ENCODE data around the gene COL4A3. TPM values are rescaled to one million over a fixed set of nuclear protein-coding genes. Genes with fewer than 3 reads are reported as not detected.

Gene COL4A3
- polyA plus RNA-seq, 1 donor (not counting 4 experiments of a cell fraction or from before 2014, with no cell fraction given) = not detected

GRCh38 chr2:227177592-227178336 is 13.3 kb downstream of the COL4A3 start:
- H4K20me1 ChIP-seq (ENCODE audit: control insufficient read depth, extremely low read depth, insufficient read depth, low read length) = no peaks in the 10 kb centered on the region
- H3K9me1 ChIP-seq (ENCODE audit: control insufficient read depth, extremely low read depth, insufficient read depth, low read length) = no peaks in the 10 kb centered on the region
- no peak overlapping the region for H3K4me2 ChIP-seq (ENCODE audit: control insufficient read depth, extremely low read depth, insufficient read depth, low read depth, low read length)
- DNase-seq (ENCODE audit: low read depth, low spot score) = no peak
- H2AFZ ChIP-seq (ENCODE audit: control insufficient read depth, low read length) = no peak overlapping the region
- no peaks in the 10 kb centered on the region for H3K9me3 ChIP-seq (ENCODE audit: control insufficient read depth, low read depth, low read length)
- H3K4me3 ChIP-seq (ENCODE audit: control insufficient read depth in 2 of 3, extremely low read depth in 1 of 3, insufficient read depth in 2 of 3, low read depth in 1 of 3, low read length in 3 of 3) = no peak overlapping the region
- no peaks in the 10 kb centered on the region for H3K36me3 ChIP-seq (ENCODE audit: control insufficient read depth in 2 of 2, extremely low read depth in 1 of 2, insufficient read depth in 2 of 2, low read length in 2 of 2)
- H3K79me2 ChIP-seq (ENCODE audit: control insufficient read depth, insufficient read depth, low read length) = no peaks in the 10 kb centered on the region
- dilution Hi-C loops (cut with MboI; ENCODE audit: extremely low pct_ligation_motif_present, low sequenced_read_pairs) = no loop called here
- FAIRE-seq = no peak
- H3K27ac ChIP-seq (ENCODE audit: control insufficient read depth, insufficient read depth, low read length) = no peak overlapping the region
- TF ChIP-seq EZH2 (IDR thresholded peaks at IDR 0.05; ENCODE audit: low read length) (no peak), CTCF (optimal IDR thresholded peaks at IDR 0.05 in 1 of 3, IDR thresholded peaks at IDR 0.05 in 1 of 3, conservative IDR thresholded peaks at IDR 0.05 in 1 of 3; ENCODE audit: extremely low read depth in 1 of 3, insufficient read depth in 2 of 3, low read length in 3 of 3) (no peak)
- H3K4me1 ChIP-seq (ENCODE audit: control insufficient read depth, extremely low read depth, insufficient read depth, low read length) = no peaks in the 10 kb centered on the region
- H3K27me3 ChIP-seq (ENCODE audit: control insufficient read depth, extremely low read depth, insufficient read depth, low read length) = no peaks in the 10 kb centered on the region
- no peak overlapping the region for H3K9ac ChIP-seq (ENCODE audit: control insufficient read depth, extremely low read depth, insufficient read depth, low read length)

- H3K4me3 ChIP-seq (ENCODE audit: control insufficient read depth in 2 of 3, extremely low read depth in 1 of 3, insufficient read depth in 2 of 3, low read depth in 1 of 3, low read length in 3 of 3) = no peak overlapping the region
- H3K9ac ChIP-seq (ENCODE audit: control insufficient read depth, extremely low read depth, insufficient read depth, low read length) = no peak overlapping the region
- no peaks in the 10 kb centered on the region for H3K9me3 ChIP-seq (ENCODE audit: control insufficient read depth, low read depth, low read length)
- H3K4me2 ChIP-seq (ENCODE audit: control insufficient read depth, extremely low read depth, insufficient read depth, low read depth, low read length) = no peak overlapping the region
- DNase-seq (ENCODE audit: low read depth, low spot score) = no peak
- no peaks in the 10 kb centered on the region for H3K27me3 ChIP-seq (ENCODE audit: control insufficient read depth, extremely low read depth, insufficient read depth, low read length)
- no peaks in the 10 kb centered on the region for H3K36me3 ChIP-seq (ENCODE audit: control insufficient read depth in 2 of 2, extremely low read depth in 1 of 2, insufficient read depth in 2 of 2, low read length in 2 of 2)
- H3K9me1 ChIP-seq (ENCODE audit: control insufficient read depth, extremely low read depth, insufficient read depth, low read length) = no peaks in the 10 kb centered on the region
- FAIRE-seq = no peak
- H4K20me1 ChIP-seq (ENCODE audit: control insufficient read depth, extremely low read depth, insufficient read depth, low read length) = no peaks in the 10 kb centered on the region
- H3K79me2 ChIP-seq (ENCODE audit: control insufficient read depth, insufficient read depth, low read length) = no peaks in the 10 kb centered on the region
- dilution Hi-C loops (cut with MboI; ENCODE audit: extremely low pct_ligation_motif_present, low sequenced_read_pairs) = no loop called here
- no peak overlapping the region for H3K27ac ChIP-seq (ENCODE audit: control insufficient read depth, insufficient read depth, low read length)
- H2AFZ ChIP-seq (ENCODE audit: control insufficient read depth, low read length) = no peak overlapping the region
- TF ChIP-seq CTCF (optimal IDR thresholded peaks at IDR 0.05 in 1 of 3, IDR thresholded peaks at IDR 0.05 in 1 of 3, conservative IDR thresholded peaks at IDR 0.05 in 1 of 3; ENCODE audit: extremely low read depth in 1 of 3, insufficient read depth in 2 of 3, low read length in 3 of 3) (no peak), EZH2 (IDR thresholded peaks at IDR 0.05; ENCODE audit: low read length) (no peak)
- H3K4me1 ChIP-seq (ENCODE audit: control insufficient read depth, extremely low read depth, insufficient read depth, low read length) = no peaks in the 10 kb centered on the region
Measured at GRCh38 chr2:227179988-227180685, 15.7 kb downstream of the COL4A3 start.

All from keratinocyte (primary cell).